ENCODE measurements around the gene AP4E1.
"Not testable (repeated sequence)": the region's sequence is repeated elsewhere in the genome, so short reads cannot be mapped to it uniquely, and the experiment has no call there.

The AP4E1 gene

GRCh38 chr15:50908209-50909009 lies at the start of gene AP4E1:
TSS of gene AP4E1 (plus strand) at chr15:50908683. CDS start at chr15:50908779, 96 bp downstream.
- DNase-seq (ENCODE audit: extremely low spot score, insufficient read length, low read depth) (peak; percentile 50), FAIRE-seq (peak; percentile 76)

- FAIRE-seq (no peak), DNase-seq (ENCODE audit: extremely low spot score, insufficient read length, low read depth) (no peak)
Measured at GRCh38 chr15:50860824-50861223, 47.7 kb upstream of the AP4E1 start.

GRCh38 chr15:50862553-50862952 lies 45.9 kb upstream of the AP4E1 start:
- no peak for DNase-seq (ENCODE audit: extremely low spot score, insufficient read length, low read depth)
- no peak for FAIRE-seq

DNA sequence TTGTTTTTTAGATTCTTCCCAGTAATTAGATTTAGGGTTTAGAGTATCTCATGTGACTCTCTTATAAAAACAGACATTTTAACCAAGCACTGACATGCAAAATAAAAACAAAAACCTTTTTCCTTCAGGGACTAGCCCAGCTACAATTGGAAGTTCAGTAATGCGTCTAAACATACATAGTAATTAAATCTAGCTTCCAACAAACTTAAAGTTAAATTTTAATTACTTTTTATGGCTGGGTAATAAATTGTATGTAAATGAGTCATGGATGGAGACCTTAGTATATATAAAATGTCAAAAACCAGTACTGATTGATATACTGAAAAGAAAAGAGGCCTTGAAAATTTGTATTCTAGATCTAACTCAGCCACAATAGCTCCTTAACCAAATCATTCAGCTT lies 43.6 kb upstream of the AP4E1 start:
- no peak for DNase-seq (ENCODE audit: extremely low spot score, insufficient read length, low read depth)
- no peak for FAIRE-seq

DNA sequence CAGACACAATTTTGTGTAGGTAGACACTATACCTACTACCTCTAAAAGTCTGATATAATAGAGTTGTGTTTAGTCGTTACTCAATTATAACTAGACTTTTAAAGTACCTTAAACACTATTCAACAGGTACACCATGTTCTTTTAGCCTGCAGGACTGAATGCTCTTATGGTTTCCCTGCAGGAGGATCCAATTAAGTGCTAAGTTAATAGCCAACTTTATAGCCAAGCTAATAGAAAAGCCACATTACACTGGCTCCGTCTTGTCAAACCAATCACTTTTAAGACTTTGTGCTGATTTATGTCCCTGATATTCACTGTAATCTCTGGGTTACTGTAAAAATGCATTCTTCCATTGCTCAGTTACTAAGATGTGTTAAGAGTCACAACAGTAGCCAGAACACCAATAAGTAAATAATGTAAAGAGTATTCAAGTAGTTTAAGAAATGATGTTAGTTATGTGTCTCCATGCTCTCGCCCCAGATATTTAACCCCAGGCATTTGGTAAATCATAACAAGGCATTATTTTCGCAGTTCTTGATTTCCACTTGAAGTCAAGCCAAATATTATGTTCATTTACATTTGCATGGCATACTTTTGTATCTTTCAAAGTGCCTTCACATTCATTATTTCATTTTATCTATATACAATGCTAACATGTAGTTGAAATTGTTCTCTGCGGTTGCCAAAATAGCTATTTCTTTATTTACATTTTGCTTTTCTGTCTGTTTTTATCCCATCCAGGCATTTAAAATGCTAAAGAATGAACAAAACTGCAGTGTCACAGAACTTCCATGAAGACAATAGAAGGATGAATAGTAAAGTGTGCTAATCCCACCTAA lies 42.7 kb upstream of the AP4E1 start:
- DNase-seq (ENCODE audit: extremely low spot score, insufficient read length, low read depth) (no peak), FAIRE-seq (no peak)

GRCh38 chr15:50871832-50872231 lies 36.7 kb upstream of the AP4E1 start:
- FAIRE-seq (no peak), DNase-seq (ENCODE audit: extremely low spot score, insufficient read length, low read depth) (no peak)

GRCh38 chr15:50872832-50873426 lies 35.6 kb upstream of the AP4E1 start:
- DNase-seq (ENCODE audit: extremely low spot score, insufficient read length, low read depth) (no peak), FAIRE-seq (no peak)

GRCh38 chr15:50873935-50874361 lies 34.5 kb upstream of the AP4E1 start:
- peak; percentile 58 for FAIRE-seq

GRCh38 chr15:50875238-50875637 lies 33.2 kb upstream of the AP4E1 start:
- not testable (repeated sequence) for DNase-seq (ENCODE audit: extremely low spot score, insufficient read length, low read depth); FAIRE-seq

More at GRCh38 chr15:50873935-50874361, 34.5 kb upstream of the AP4E1 start:
- no peak for DNase-seq (ENCODE audit: extremely low spot score, insufficient read length, low read depth)

- DNase-seq (ENCODE audit: extremely low spot score, insufficient read length, low read depth) (peak; percentile 4), FAIRE-seq (no peak)
Measured at GRCh38 chr15:50876260-50876988, 32.1 kb upstream of the AP4E1 start.

GRCh38 chr15:50876989-50877360 lies 31.5 kb upstream of the AP4E1 start:
- DNase-seq (ENCODE audit: extremely low spot score, insufficient read length, low read depth) (peak; percentile 26), FAIRE-seq (peak; percentile 85)

GRCh38 chr15:50879016-50879617 lies 29.4 kb upstream of the AP4E1 start:
- FAIRE-seq, result peak; percentile 81

DNA sequence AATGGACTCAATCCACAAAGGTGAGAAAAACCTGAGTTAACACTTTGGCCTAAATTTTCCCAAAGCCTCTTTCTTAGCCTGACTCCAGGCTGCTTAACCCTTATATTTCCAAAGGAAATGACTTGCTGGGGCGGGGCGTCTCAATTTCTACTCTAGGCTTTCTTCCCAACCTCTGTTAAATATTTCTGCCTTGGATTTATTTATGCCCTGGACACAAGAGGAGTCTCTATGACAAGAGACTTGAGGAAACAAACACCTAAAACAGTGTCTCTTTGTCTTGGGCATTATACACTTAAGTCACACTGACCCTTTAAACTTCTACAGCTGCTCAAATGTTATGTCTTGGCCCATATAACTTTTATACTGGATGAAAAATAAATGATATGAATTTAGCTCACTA lies 28.3 kb upstream of the AP4E1 start:
- no peak for DNase-seq (ENCODE audit: extremely low spot score, insufficient read length, low read depth)
- FAIRE-seq, result no peak

More at GRCh38 chr15:50879016-50879617, 29.4 kb upstream of the AP4E1 start:
- peak; percentile 14 for DNase-seq (ENCODE audit: extremely low spot score, insufficient read length, low read depth)

- DNase-seq (ENCODE audit: extremely low spot score, insufficient read length, low read depth) (peak; percentile 35), FAIRE-seq (peak; percentile 82)
Measured at GRCh38 chr15:50880651-50881114, 27.8 kb upstream of the AP4E1 start.

DNA sequence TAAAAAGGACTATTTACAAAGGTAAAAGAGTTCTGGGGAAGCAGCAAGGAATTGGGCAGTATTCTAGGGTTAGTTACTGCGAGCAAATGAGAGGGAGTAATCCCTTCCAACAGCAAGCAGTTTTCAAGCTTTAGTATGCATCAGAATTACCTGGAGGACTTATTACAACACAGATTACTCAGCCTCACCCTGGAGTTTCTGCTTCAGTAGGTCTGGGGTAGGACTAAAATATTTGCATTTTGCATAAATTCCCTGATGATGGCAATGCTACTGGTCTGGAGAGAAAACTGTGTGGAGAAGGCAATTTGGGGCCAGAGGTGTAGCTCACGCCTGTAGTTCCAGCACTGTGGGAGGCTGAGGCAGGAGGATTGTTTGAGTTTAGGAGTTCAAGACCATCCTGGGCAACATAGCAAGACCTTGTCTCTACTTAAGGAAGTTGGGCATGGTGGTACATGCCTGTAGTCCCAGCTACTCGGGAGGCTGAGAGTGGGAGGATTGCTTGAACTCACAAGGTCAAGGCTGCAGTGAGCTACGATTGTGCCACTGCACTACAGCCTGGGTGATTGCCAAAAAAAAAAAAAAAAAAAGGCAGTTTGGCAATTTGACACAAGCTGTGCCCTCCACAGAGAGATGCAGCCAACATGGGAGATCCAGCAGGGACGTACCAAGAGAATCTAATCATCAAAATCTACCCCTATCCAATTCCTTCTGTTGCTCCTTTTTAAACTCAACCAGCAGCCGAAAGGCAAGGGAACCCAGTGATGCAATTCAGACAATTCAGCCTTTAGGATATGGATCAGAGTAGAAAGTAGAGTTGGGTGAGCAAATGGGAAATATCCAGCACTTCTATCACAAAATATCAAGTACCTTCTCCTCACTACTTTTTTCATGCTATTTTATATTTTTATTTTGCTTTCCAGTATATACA lies 27.1 kb upstream of the AP4E1 start:
- peak; percentile 62 for FAIRE-seq
- DNase-seq (ENCODE audit: extremely low spot score, insufficient read length, low read depth), result no peak

DNA sequence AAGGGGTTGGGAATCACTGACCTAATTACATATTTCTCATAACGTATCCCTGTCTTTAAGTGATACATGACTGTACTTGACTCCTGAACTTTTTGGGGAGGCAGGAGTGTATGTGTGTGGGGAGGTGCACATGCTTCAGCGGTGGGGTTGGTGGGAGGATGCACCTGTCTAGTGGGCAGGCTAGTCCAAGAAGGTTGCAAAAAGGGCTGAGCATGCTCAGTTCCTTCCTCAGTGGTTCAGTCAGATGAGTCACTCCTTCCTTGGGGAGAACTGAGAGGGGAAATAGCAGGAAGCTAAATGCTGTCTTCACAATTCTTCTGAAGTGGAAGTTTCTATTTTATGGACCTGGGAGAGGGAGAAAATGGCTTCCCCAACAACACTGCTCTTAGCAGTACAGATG lies 24.6 kb upstream of the AP4E1 start:
- FAIRE-seq, result peak; percentile 45
- no peak for DNase-seq (ENCODE audit: extremely low spot score, insufficient read length, low read depth)

- FAIRE-seq (no peak), DNase-seq (ENCODE audit: extremely low spot score, insufficient read length, low read depth) (no peak)
Measured at GRCh38 chr15:50884540-50884939, 23.9 kb upstream of the AP4E1 start.

GRCh38 chr15:50886139-50886467 lies 22.4 kb upstream of the AP4E1 start:
- no peak for DNase-seq (ENCODE audit: extremely low spot score, insufficient read length, low read depth)
- no peak for FAIRE-seq

All from GM18507 (cell line).